ENCODE results near the gene COX20.
"Not testable (repeated sequence)": the region's sequence is repeated elsewhere in the genome, so short reads cannot be mapped to it uniquely, and the experiment has no call there.

The COX20 gene

GRCh38 chr1:244822878-244823277 is 12.6 kb upstream of the COX20 start:
- DNase-seq (ENCODE audit: low read depth), result no peak

- no peak for DNase-seq (ENCODE audit: low read depth)
Observed at GRCh38 chr1:244826712-244827111, 8.7 kb upstream of the COX20 start.

- DNase-seq (ENCODE audit: low read depth), result no peak
Observed at GRCh38 chr1:244830639-244831038, 4.8 kb upstream of the COX20 start.

- DNase-seq (ENCODE audit: low read depth), result not testable (repeated sequence)
Observed at GRCh38 chr1:244833260-244833659, 2.2 kb upstream of the COX20 start.

GRCh38 chr1:244833734-244834542 is 1.5 kb upstream of the COX20 start:
- DNase-seq (ENCODE audit: low read depth), result peak; percentile 24

GRCh38 chr1:244834543-244835275 is 749 bp upstream of the COX20 start:
- DNase-seq (ENCODE audit: low read depth), result peak; percentile 76

GRCh38 chr1:244836135-244836521 is 670 bp downstream of the COX20 start:
- no peak for DNase-seq (ENCODE audit: low read depth)

- DNase-seq (ENCODE audit: low read depth), result no peak
Observed at GRCh38 chr1:244836584-244836983, 1.1 kb downstream of the COX20 start.

- DNase-seq (ENCODE audit: low read depth), result no peak
Observed at GRCh38 chr1:244837597-244838258, 2.3 kb downstream of the COX20 start.

GRCh38 chr1:244839656-244840055 is 4.2 kb downstream of the COX20 start:
- DNase-seq (ENCODE audit: low read depth), result no peak

- no peak for DNase-seq (ENCODE audit: low read depth)
Observed at GRCh38 chr1:244840219-244840794, 4.8 kb downstream of the COX20 start.

- DNase-seq (ENCODE audit: low read depth), result no peak
Observed at GRCh38 chr1:244841273-244841927, 5.9 kb downstream of the COX20 start.

GRCh38 chr1:244843148-244843978 is 7.9 kb downstream of the COX20 start:
- no peak for DNase-seq (ENCODE audit: low read depth)

GRCh38 chr1:244844155-244845121 is 9.0 kb downstream of the COX20 start:
- no peak for DNase-seq (ENCODE audit: low read depth)

GRCh38 chr1:244846653-244847052 is 11.2 kb downstream of the COX20 start:
- no peak for DNase-seq (ENCODE audit: low read depth)

GRCh38 chr1:244849189-244849866 is 13.9 kb downstream of the COX20 start:
- no peak for DNase-seq (ENCODE audit: low read depth)

GRCh38 chr1:244850099-244850852 is 14.8 kb downstream of the COX20 start:
- DNase-seq (ENCODE audit: low read depth), result no peak

GRCh38 chr1:244850896-244851295 is 15.4 kb downstream of the COX20 start:
- no peak for DNase-seq (ENCODE audit: low read depth)
